H1 (cell line): Measurements from ENCODE around the gene B4GALNT3. TPM values are rescaled to one million over a fixed set of nuclear protein-coding genes. Genes with fewer than 3 reads are reported as not detected.

Source experiments
- CTCF ChIA-PET: fragments of 300-600 bp; sonication (Branson Sonifier 250); formaldehyde crosslinking; loops from one replicate; lab custom pipeline; 2021; ENCODE audit not compliant: partially characterized antibody; lab: Charles Lee
- POLR2A ChIA-PET: fragments of 300-600 bp; sonication (Branson Sonifier 250); formaldehyde crosslinking; loops from one replicate; lab custom pipeline; 2021; ENCODE audit warnings: inconsistent platforms; ENCODE audit not compliant: partially characterized antibody; lab: Charles Lee
- DNase-seq, 2 experiments: peaks; one replicate each; pipeline versions ENCODE4 v3.0.0 to v3.0.0-alpha.2; 2010 to 2022; ENCODE audit warnings: low spot score in 2 of 2, low read depth in 1 of 2, mixed read lengths in 1 of 2
- FAIRE-seq: peaks from 2 replicates; lab custom pipeline; 2011; peaks lifted over from hg19 to GRCh38; lab: Jason Lieb, UNC
- H2AFZ ChIP-seq: 2 replicates; pipeline ENCODE4 v1.8.1; 2012; ENCODE audit warnings: low read length, inconsistent platforms
- H2AK5ac ChIP-seq: 2 replicates; pipeline ENCODE4 v1.6.1; 2013; ENCODE audit warnings: low read depth, low read length
- H2BK120ac ChIP-seq: replicated peaks from 2 replicates; pipeline ENCODE3; 2013; ENCODE audit warnings: low read depth, low read length, inconsistent platforms
- H2BK12ac ChIP-seq: 2 replicates; pipeline ENCODE4 v1.6.1; 2013; ENCODE audit warnings: low read depth, low read length
- H2BK15ac ChIP-seq: 2 replicates; pipeline ENCODE4 v1.6.1; 2013; ENCODE audit warnings: low read length
- H2BK20ac ChIP-seq: 2 replicates; pipeline ENCODE4 v1.6.1; 2013; ENCODE audit warnings: low read length
- H2BK5ac ChIP-seq: 2 replicates; pipeline ENCODE4 v1.6.1; 2013; ENCODE audit warnings: low read depth, low read length
- H3K14ac ChIP-seq: 2 replicates; pipeline ENCODE4 v1.6.1; 2013; ENCODE audit warnings: inconsistent platforms; ENCODE audit not compliant: insufficient read length
- H3K18ac ChIP-seq: 2 replicates; pipeline ENCODE4 v1.6.1; 2013; ENCODE audit warnings: low read length; ENCODE audit errors: extremely low read depth
- H3K23ac ChIP-seq: 2 replicates; pipeline ENCODE4 v1.6.1; 2013; ENCODE audit warnings: inconsistent platforms; ENCODE audit not compliant: insufficient read length
- H3K23me2 ChIP-seq: 2 replicates; pipeline ENCODE4 v1.6.1; 2013; ENCODE audit warnings: low read depth, low read length
- H3K27ac ChIP-seq: 2 replicates; pipeline ENCODE4 v1.6.1; 2011; ENCODE audit warnings: low read depth, low read length, inconsistent platforms
- H3K27me3 ChIP-seq, 4 experiments: replicated peaks in 1 of 4; 1 replicate in 1 of 4; 2 replicates in 3 of 4; pipeline versions ENCODE4 v1.6.1 to v1.8.1; 2011 to 2013; ENCODE audit warnings: low read length in 3 of 4, mild to moderate bottlenecking in 3 of 4, inconsistent platforms in 2 of 4, mixed read lengths in 2 of 4, moderate library complexity in 1 of 4; ENCODE audit not compliant: control insufficient read depth in 3 of 4, insufficient read depth in 3 of 4; ENCODE audit errors: extremely low read depth in 1 of 4
- H3K36me3 ChIP-seq, 4 experiments: 2 replicates each; pipeline versions ENCODE4 v1.6.1 to v1.8.1; 2011 to 2013; ENCODE audit warnings: mild to moderate bottlenecking in 4 of 4, low read length in 3 of 4, moderate library complexity in 2 of 4, control low read depth in 1 of 4, inconsistent platforms in 1 of 4; ENCODE audit not compliant: insufficient read depth in 4 of 4, control insufficient read depth in 2 of 4
- H3K4ac ChIP-seq: replicated peaks from 2 replicates; pipeline ENCODE3; 2013; ENCODE audit warnings: low read length, low read depth, mixed read lengths, inconsistent platforms; ENCODE audit not compliant: insufficient read length
- H3K4me1 ChIP-seq, 4 experiments: replicated peaks in 1 of 4; 1 replicate in 1 of 4; 2 replicates in 3 of 4; pipeline versions ENCODE4 v1.6.1 to v1.8.1; 2011 to 2013; ENCODE audit warnings: low read length in 3 of 4, inconsistent platforms in 2 of 4, mixed read lengths in 1 of 4; ENCODE audit not compliant: insufficient read depth in 4 of 4, control insufficient read depth in 3 of 4
- H3K4me2 ChIP-seq, 2 experiments: 2 replicates each; pipeline versions ENCODE4 v1.6.1 to v1.8.1; 2011 to 2013; ENCODE audit warnings: low read depth in 2 of 2, low read length in 2 of 2, control low read depth in 1 of 2, inconsistent platforms in 1 of 2, mild to moderate bottlenecking in 1 of 2; ENCODE audit not compliant: insufficient read depth in 1 of 2
- H3K4me3 ChIP-seq, 4 experiments: fragments of 200-600, 300-600 bp in 1 of 4; sonication (generic), shearing (Covaris generic), sonication (Bioruptor Twin) in 1 of 4; 2 replicates each; pipeline versions ENCODE4 v1.5.1 to v1.8.1; 2011 to 2016; ENCODE audit warnings: low read length in 4 of 4, low read depth in 3 of 4, control low read depth in 2 of 4, inconsistent platforms in 2 of 4, mild to moderate bottlenecking in 2 of 4, mixed read lengths in 1 of 4, moderate library complexity in 1 of 4; ENCODE audit not compliant: insufficient read depth in 2 of 4; ENCODE audit errors: extremely low read depth in 1 of 4
- H3K56ac ChIP-seq: replicated peaks from 2 replicates; pipeline ENCODE3; 2013; ENCODE audit warnings: low read depth, mild to moderate bottlenecking, mixed read lengths, low read length, inconsistent platforms; ENCODE audit not compliant: insufficient read length
- H3K79me1 ChIP-seq: 2 replicates; pipeline ENCODE4 v1.6.1; 2013; ENCODE audit warnings: low read depth, low read length, control low read depth
- H3K79me2 ChIP-seq, 2 experiments: 2 replicates each; pipeline versions ENCODE4 v1.6.1 to v1.8.1; 2012 to 2013; ENCODE audit warnings: low read length in 2 of 2, mild to moderate bottlenecking in 2 of 2, inconsistent platforms in 1 of 2; ENCODE audit not compliant: insufficient read depth in 2 of 2, control insufficient read depth in 1 of 2
- H3K9ac ChIP-seq, 4 experiments: replicated peaks in 1 of 4; 1 replicate in 1 of 4; 2 replicates in 3 of 4; pipeline versions ENCODE4 v1.6.1 to v1.8.1; 2011 to 2013; ENCODE audit warnings: low read depth in 3 of 4, low read length in 3 of 4, control low read depth in 2 of 4, mild to moderate bottlenecking in 2 of 4, moderate library complexity in 2 of 4, inconsistent platforms in 1 of 4; ENCODE audit errors: extremely low read depth in 1 of 4
- H3K9me3 ChIP-seq, 2 experiments: 2 replicates each; pipeline versions ENCODE4 v1.6.1 to v1.8.1; 2012 to 2013; ENCODE audit warnings: mild to moderate bottlenecking in 2 of 2, moderate library complexity in 2 of 2, control low read depth in 1 of 2, inconsistent platforms in 1 of 2, low read depth in 1 of 2, low read length in 1 of 2, mixed read lengths in 1 of 2; ENCODE audit not compliant: insufficient read depth in 2 of 2
- H4K20me1 ChIP-seq, 2 experiments: replicated peaks in 1 of 2; 2 replicates each; pipeline versions ENCODE3 to v1.8.1; 2011 to 2013; ENCODE audit warnings: inconsistent platforms in 2 of 2, low read length in 2 of 2, mild to moderate bottlenecking in 1 of 2; ENCODE audit not compliant: insufficient read depth in 2 of 2, control insufficient read depth in 1 of 2
- H4K5ac ChIP-seq: 2 replicates; pipeline ENCODE4 v1.6.1; 2013; ENCODE audit warnings: low read length, low read depth, mixed read lengths, inconsistent platforms; ENCODE audit not compliant: insufficient read length
- H4K8ac ChIP-seq: 2 replicates; pipeline ENCODE4 v1.8.0; 2013; ENCODE audit warnings: mild to moderate bottlenecking, moderate library complexity, low read length, inconsistent platforms; ENCODE audit not compliant: insufficient read depth; ENCODE audit errors: extremely low read depth
- H4K91ac ChIP-seq: replicated peaks from 2 replicates; pipeline ENCODE3; 2013; ENCODE audit warnings: low read length, mixed read lengths, inconsistent platforms; ENCODE audit not compliant: insufficient read length
- ATF3 ChIP-seq: IDR thresholded peaks from 2 replicates; pipeline ENCODE4 v1.6.1; 2011; ENCODE audit warnings: low read depth, mild to moderate bottlenecking, low read length; ENCODE audit not compliant: insufficient read depth
- CHD1 ChIP-seq: IDR thresholded peaks from 2 replicates; pipeline ENCODE4 v1.6.1; 2012; ENCODE audit warnings: low read depth, low read length, improper control_type of control experiment
- EGR1 ChIP-seq: IDR thresholded peaks from 2 replicates; pipeline ENCODE4 v1.6.1; 2011; ENCODE audit warnings: low read depth, low read length, borderline replicate concordance
- EP300 ChIP-seq, 2 experiments: IDR thresholded peaks; 1 replicate in 1 of 2; 2 replicates in 1 of 2; pipeline ENCODE4 v1.6.1; 2011 to 2012; ENCODE audit warnings: low read depth in 2 of 2, low read length in 2 of 2, mild to moderate bottlenecking in 2 of 2, borderline replicate concordance in 1 of 2, inconsistent platforms in 1 of 2, moderate library complexity in 1 of 2
- FOSL1 ChIP-seq: IDR thresholded peaks from 2 replicates; pipeline ENCODE4 v1.6.1; 2011; ENCODE audit warnings: mild to moderate bottlenecking, low read depth, low read length, moderate library complexity; ENCODE audit not compliant: insufficient read depth
- GABPA ChIP-seq: IDR thresholded peaks from 2 replicates; pipeline ENCODE4 v1.6.1; 2011; ENCODE audit warnings: mild to moderate bottlenecking, low read length, moderate library complexity, borderline replicate concordance; ENCODE audit not compliant: insufficient read depth
- HDAC2 ChIP-seq, 2 experiments: fragments of 300-600 bp in 1 of 2; sonication (generic) in 1 of 2; IDR thresholded peaks; 2 replicates each; pipeline ENCODE4 v1.6.1; 2011 to 2012; ENCODE audit warnings: low read depth in 2 of 2, low read length in 2 of 2, mild to moderate bottlenecking in 2 of 2, moderate library complexity in 2 of 2, borderline replicate concordance in 1 of 2, inconsistent platforms in 1 of 2
- KDM1A ChIP-seq: fragments of 200-600, 300-600 bp; sonication (generic); IDR thresholded peaks from 2 replicates; pipeline ENCODE4 v1.7.1; 2016; ENCODE audit warnings: mild to moderate bottlenecking, low read length, borderline replicate concordance
- POLR2A ChIP-seq, 2 experiments: IDR thresholded peaks; 1 replicate in 1 of 2; 2 replicates in 1 of 2; pipeline ENCODE4 v1.6.1; 2011; ENCODE audit warnings: low read depth in 2 of 2, low read length in 2 of 2, mild to moderate bottlenecking in 2 of 2; ENCODE audit errors: control extremely low read depth in 1 of 2
- RXRA ChIP-seq: IDR thresholded peaks from 2 replicates; pipeline ENCODE4 v1.6.1; 2011; ENCODE audit warnings: low read depth, mild to moderate bottlenecking, low read length, moderate library complexity; ENCODE audit not compliant: insufficient read depth
- SAP30 ChIP-seq: fragments of 300-600 bp; sonication (generic); IDR thresholded peaks from 2 replicates; pipeline ENCODE4 v1.7.1; 2012; ENCODE audit warnings: low read length, moderate library complexity, mild to moderate bottlenecking, inconsistent platforms; ENCODE audit not compliant: insufficient read depth, insufficient replicate concordance
- SRF ChIP-seq: IDR thresholded peaks from 2 replicates; pipeline ENCODE4 v1.6.1; 2011; ENCODE audit warnings: mild to moderate bottlenecking, low read depth, low read length, moderate library complexity
- ZNF274 ChIP-seq: IDR thresholded peaks from 2 replicates; pipeline ENCODE4 v1.7.0; 2012; ENCODE audit warnings: low read length, borderline replicate concordance; ENCODE audit errors: extremely low read depth
- WGBS, 2 experiments: shearing (Covaris generic) in 1 of 2; methylation state at CpG; one replicate each; pipeline versions ENCODE4 v1.1.6 to v1.1.7; 2013 to 2015; ENCODE audit warnings: low lambda C conversion rate in 2 of 2, mixed read lengths in 2 of 2, inconsistent platforms in 1 of 2, low coverage in 1 of 2, missing lambda C conversion rate in 1 of 2; ENCODE audit not compliant: insufficient replicate concordance in 2 of 2, insufficient coverage in 1 of 2, insufficient read length in 1 of 2; ENCODE audit errors: extremely low coverage in 1 of 2, missing lambda C conversion rate in 1 of 2; 5-methylcytosine and 5-hydroxymethylcytosine counted together
- polyA plus RNA-seq, 7 experiments: library from polyadenylated mRNA; depleted of rRNA in 3 of 7; stranded (reverse) in 5 of 7; unstranded in 2 of 7; fragments of >200 nt in 5 of 7; fragments of 200-250 nt in 2 of 7; gene quantifications; 1 replicate in 5 of 7; 2 replicates in 1 of 7; 4 replicates in 1 of 7; pipeline versions ENCODE4 v1.2.1 to v1.2.3, GENCODE V29; 2011 to 2013; ENCODE audit warnings: missing spikeins in 2 of 7, mixed read lengths in 2 of 7
- total RNA-seq: library from RNA; stranded (reverse); fragmentation: NEBNext Ultra II Directional; extraction: Animal tissue kit (Norgen Biotek cat#: 25700); gene quantifications from 2 replicates; pipeline ENCODE4 v1.2.1, GENCODE V29; 2021

B4GALNT3 gene
- total and polyA plus RNA-seq, 2 of the 8 experiments (the other 6 are each of a cell fraction or from before 2014, with no cell fraction given), result 12.5 to 20.3 TPM

- no peak overlapping the region for H2AK5ac ChIP-seq
- 100% methylated on average over 3 of the region's 6 CpGs; no CpG with 5 or more reads in 1 of the 2 experiments for WGBS, 2 experiments
- H2BK5ac ChIP-seq, result no peak overlapping the region
- no peak overlapping the region for H2AFZ ChIP-seq
- no peaks in the 10 kb centered on the region for H3K79me2 ChIP-seq
- no peak overlapping the region for H3K27ac ChIP-seq
- H4K5ac ChIP-seq, result no peak overlapping the region
- H3K56ac ChIP-seq, result no peak overlapping the region
- ChIA-PET CTCF (interaction anchor here (1.0 to 10.4 kb wide), 8 partner anchors 10 to 144 kb away, joined by 3 to 163 read pairs (median 6); partner anchors contain the start of gene B4GALNT3), POLR2A (no interaction called here)
- H3K23ac ChIP-seq, result no peak overlapping the region
- H3K18ac ChIP-seq, result no peak overlapping the region
- H3K4me1 ChIP-seq, result peaks cover 0 to 18% (median 8%) of the 10 kb centered on the region in 4 experiments; a peak in 5 of 7 replicates
- H3K14ac ChIP-seq, result no peak overlapping the region
- no peak overlapping the region for H4K91ac ChIP-seq
- no peaks in the 10 kb centered on the region for H3K27me3 ChIP-seq
- H2BK15ac ChIP-seq, result no peak overlapping the region
- no peaks in the 10 kb centered on the region for H3K79me1 ChIP-seq
- peaks cover 0 to 4% of the 10 kb centered on the region in 2 experiments; a peak in 1 of 4 replicates for H3K9me3 ChIP-seq
- H4K20me1 ChIP-seq, result peaks cover 0 to 4% of the 10 kb centered on the region in 2 experiments
- no peak overlapping the region for H3K9ac ChIP-seq
- FAIRE-seq (no peak), DNase-seq (no peak)
- H3K36me3 ChIP-seq, result peaks cover 0 to 4% (median 1%) of the 10 kb centered on the region in 4 experiments; a peak in 3 of 8 replicates
- H2BK12ac ChIP-seq, result no peak overlapping the region
- H3K4me3 ChIP-seq, result no peak overlapping the region
- H3K4me2 ChIP-seq, result no peak overlapping the region
- no peaks in the 10 kb centered on the region; the same call in 1 of the 2 replicates for H3K23me2 ChIP-seq
- H2BK120ac ChIP-seq, result no peak overlapping the region
- H4K8ac ChIP-seq, result no peak overlapping the region
- H2BK20ac ChIP-seq, result no peak overlapping the region
- no peak overlapping the region for H3K4ac ChIP-seq
- TF ChIP-seq SAP30 (no peak), SRF (no peak), GABPA (no peak), FOSL1 (no peak), ATF3 (no peak), KDM1A (no peak), POLR2A (IDR thresholded peaks at IDR 0.05; ENCODE audit: control extremely low read depth in 1 of 2, low read depth in 2 of 2, low read length in 2 of 2) (no peak), EP300 (IDR thresholded peaks at IDR 0.05; ENCODE audit: borderline replicate concordance in 1 of 2, low read depth in 2 of 2, low read length in 2 of 2) (no peak), RXRA (no peak), CHD1 (no peak), ZNF274 (no peak), HDAC2 (IDR thresholded peaks at IDR 0.05; ENCODE audit: borderline replicate concordance in 1 of 2, low read depth in 2 of 2, low read length in 2 of 2) (no peak), EGR1 (no peak)
Observed at GRCh38 chr12:545835-546234, 86.1 kb downstream of the B4GALNT3 start.
